Activated T-helper 17 cell treated with anti-CD3 and anti-CD28 coated beads, Interleukin-2, amount 50 U/mL, for 72 hours (primary cell): ENCODE data around the gene MYO9A. TPM values are rescaled to one million over a fixed set of nuclear protein-coding genes. Genes with fewer than 3 reads are reported as not detected.

Experiments
- ATAC-seq: fragments of 150-1000 bp; cut with Tn5 transposase; replicated peaks from 2 replicates; pipeline ENCODE4 v1.10.0; 2021; ENCODE audit warnings: mild to moderate bottlenecking, moderate library complexity
- H3K27ac Mint-ChIP-seq: one replicate; pipeline ENCODE4 v1.8.0; 2022; ENCODE audit warnings: mixed read lengths
- H3K27me3 Mint-ChIP-seq: one replicate; pipeline ENCODE4 v1.8.0; 2022; ENCODE audit warnings: mixed read lengths
- H3K36me3 Mint-ChIP-seq: one replicate; pipeline ENCODE4 v1.8.0; 2022; ENCODE audit warnings: low read depth, mild to moderate bottlenecking, mixed read lengths
- H3K4me1 Mint-ChIP-seq: one replicate; pipeline ENCODE4 v1.8.0; 2022; ENCODE audit warnings: mixed read lengths
- H3K4me3 Mint-ChIP-seq: one replicate; pipeline ENCODE4 v1.8.0; 2022; ENCODE audit warnings: mild to moderate bottlenecking, mixed read lengths
- H3K9me3 Mint-ChIP-seq: one replicate; pipeline ENCODE4 v1.8.0; 2022; ENCODE audit warnings: mixed read lengths
- total RNA-seq, 2 donors: library from RNA; stranded (reverse); gene quantifications; one replicate each; pipeline ENCODE4 v1.2.3, GENCODE V29; 2022

Gene MYO9A
- total RNA-seq, 2 donors from 2014 or later, result 20.5 to 29.3 TPM

DNA sequence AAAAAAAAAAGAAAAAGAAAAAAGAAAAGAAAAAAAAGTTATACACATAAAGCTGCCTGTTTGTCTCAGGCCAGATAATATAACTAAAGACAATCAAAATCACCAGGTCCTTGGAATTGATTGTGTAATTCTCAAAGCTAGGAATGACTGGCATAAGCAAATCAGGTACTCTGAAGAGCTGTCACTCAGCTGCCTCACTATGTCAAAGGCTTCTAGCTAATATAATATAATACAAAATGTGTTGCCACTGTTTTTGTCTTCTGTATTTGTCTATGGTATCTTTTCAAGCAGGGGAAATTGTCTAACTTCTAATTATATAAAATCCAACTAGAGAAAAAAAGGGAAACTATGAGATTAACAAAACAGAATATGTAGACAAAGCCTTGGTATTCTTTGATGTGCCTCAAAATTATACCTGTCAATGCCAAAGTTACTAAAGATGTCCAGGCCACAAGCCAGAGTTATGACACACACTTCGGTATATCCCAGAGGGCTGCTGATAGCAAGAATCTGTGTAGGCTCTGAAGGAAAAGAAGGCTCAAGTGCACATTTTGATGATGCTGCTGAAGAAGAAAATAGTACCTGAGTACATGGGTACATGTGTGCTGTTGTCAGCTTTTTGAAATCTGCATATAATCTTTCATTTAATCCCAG, 344.6 kb downstream of the MYO9A start:
- peaks cover under 1% of the 10 kb centered on the region for H3K4me1 Mint-ChIP-seq
- H3K36me3 Mint-ChIP-seq, result no peaks in the 10 kb centered on the region
- ATAC-seq, result no peak
- peaks cover 4% of the 10 kb centered on the region for H3K27me3 Mint-ChIP-seq
- H3K9me3 Mint-ChIP-seq, result no peaks in the 10 kb centered on the region
- no peak overlapping the region for H3K4me3 Mint-ChIP-seq
- H3K27ac Mint-ChIP-seq, result no peak overlapping the region

Other genes with a start within 250 kb of the MYO9A start
- gene SENP8, start 253 bp upstream of the MYO9A start, total RNA-seq, result 1 to 10 TPM in 1 of 2 donors, under 1 TPM in 1; 0.82 to 2.7 TPM
- under 1 TPM in 1 of 2 donors, not detected in 1; 0.50 TPM for gene GRAMD2A, start 79.6 kb upstream of the MYO9A start, total RNA-seq
- 1,000 to 10,000 TPM; 2,571 to 3,146 TPM for gene PKM, start 113.0 kb upstream of the MYO9A start, total RNA-seq
- gene PARP6, start 154.4 kb upstream of the MYO9A start, total RNA-seq, result 10 to 100 TPM; 46.2 to 81.0 TPM
- gene CELF6, start 202.0 kb upstream of the MYO9A start, total RNA-seq, result 1 to 10 TPM in 1 of 2 donors, under 1 TPM in 1; 0.52 to 1.0 TPM